GM18507 (cell line): ENCODE measurements around the gene KCNB1.

Experiments
- DNase-seq: peaks from one replicate; pipeline ENCODE4 v3.0.0; 2011; ENCODE audit warnings: low read depth; ENCODE audit not compliant: insufficient read length; ENCODE audit errors: extremely low spot score
- FAIRE-seq: peaks from 2 replicates; lab custom pipeline; 2011; peaks lifted over from hg19 to GRCh38; lab: Jason Lieb, UNC

Gene KCNB1

DNA sequence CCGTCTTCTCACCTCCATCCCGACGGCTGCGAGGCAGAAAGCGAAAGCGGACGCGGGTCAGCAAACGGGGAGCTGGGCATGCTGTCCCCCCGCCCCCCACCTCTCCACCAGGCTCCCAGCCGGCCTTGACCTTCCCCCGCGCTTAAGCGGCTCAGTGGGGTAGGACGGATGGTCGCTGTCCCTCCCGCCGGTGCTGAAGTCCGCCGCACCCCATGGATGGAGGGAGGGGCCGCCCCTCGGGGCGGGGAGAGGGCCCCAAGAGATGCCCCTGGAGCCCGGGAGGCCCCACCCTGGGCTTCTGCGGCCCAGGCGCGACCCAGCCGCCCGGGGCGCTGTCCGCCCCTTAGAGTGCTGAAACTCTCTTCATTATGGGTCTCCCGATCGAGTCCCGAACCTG is at the start of gene KCNB1:
KCNB1 (minus strand) TSS at position 48 of the 397 bp plus-strand sequence. CDS start 188 bp downstream, outside the sequence.
- FAIRE-seq = no peak
- DNase-seq = no peak

DNA sequence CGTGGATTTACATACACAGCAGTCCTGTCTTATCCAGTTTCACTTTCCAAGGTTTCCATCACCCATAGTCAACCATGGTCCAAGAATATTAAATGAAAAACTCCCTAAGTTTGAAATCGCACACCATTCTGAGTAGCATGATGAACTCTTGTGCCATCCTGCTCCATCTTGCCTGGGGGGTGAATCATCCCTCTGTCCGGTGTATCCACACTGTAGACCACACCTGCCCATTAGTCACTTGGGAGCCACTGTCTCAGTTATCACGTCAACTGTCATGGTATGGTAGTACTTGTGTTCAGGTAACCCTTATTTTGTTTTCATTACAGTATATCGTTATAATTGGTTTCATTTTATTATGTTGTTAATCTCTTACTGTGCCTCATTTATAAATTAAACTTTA is 47.0 kb upstream of the KCNB1 start:
- DNase-seq (no peak), FAIRE-seq (no peak)

DNA sequence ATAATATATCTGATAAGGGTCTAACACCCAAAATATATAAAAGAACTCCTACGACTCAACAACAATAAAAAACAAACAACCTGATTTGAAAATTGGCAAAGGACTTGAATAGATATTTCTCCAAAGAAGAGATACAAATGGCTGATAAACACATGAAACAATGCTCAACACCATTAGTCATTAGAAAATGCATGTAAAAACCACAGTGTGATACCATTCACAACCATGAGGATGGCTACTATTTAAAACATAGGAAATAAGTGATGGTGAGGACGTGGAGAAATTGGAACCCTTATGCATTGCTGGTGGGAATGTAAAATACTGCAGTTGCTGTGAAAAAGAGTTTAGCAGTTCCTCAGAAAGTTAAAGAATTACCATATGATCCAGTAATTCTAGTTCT is 44.1 kb upstream of the KCNB1 start:
- DNase-seq (no peak), FAIRE-seq (no peak)

DNA sequence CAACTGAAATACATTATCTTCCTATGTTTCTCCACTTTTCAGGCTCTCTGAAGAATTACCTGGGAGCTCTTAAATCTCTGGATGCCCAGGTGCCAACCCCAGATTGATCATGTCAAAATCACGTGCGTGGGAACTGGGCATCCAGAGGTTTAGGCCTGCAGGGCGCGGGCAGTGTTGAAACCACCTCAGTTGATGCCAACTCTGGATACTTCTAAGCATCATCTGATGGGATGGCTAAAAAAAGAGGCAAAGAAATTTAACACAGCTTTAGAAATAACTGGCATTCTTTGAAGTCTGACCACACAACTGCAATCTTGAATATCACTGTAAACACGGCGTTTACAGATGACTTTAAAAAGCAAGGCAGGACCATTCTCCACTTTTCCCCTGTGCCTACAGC is 43.6 kb upstream of the KCNB1 start:
- no peak for FAIRE-seq
- DNase-seq = no peak

DNA sequence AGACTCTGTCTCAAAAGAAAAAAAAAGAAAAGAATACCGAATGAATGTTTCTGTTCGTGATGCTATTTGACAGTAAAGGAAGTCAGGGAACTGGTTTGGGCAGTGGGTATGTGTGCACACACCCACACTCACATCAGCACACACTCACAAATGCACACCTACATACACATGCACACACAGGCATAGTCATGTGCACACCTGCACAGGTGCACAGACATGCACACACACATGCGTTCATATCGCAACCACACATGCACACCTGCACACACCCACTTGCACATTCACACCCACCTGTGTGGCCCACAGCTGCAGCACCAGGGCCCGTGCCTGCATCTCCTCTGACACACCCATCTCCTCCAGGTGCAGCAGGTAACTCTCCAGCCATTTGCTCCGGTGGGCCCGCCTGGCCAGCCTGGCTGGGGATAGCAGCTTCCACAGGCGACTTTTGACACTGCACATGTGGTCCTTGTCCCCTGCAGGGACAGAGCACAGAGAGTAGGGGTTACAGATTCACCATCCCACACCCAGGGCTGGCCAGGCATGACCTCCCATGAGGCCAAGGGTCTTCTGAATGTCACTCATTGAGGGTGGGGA is 41.4 kb upstream of the KCNB1 start:
- FAIRE-seq = no peak
- no peak for DNase-seq

DNA sequence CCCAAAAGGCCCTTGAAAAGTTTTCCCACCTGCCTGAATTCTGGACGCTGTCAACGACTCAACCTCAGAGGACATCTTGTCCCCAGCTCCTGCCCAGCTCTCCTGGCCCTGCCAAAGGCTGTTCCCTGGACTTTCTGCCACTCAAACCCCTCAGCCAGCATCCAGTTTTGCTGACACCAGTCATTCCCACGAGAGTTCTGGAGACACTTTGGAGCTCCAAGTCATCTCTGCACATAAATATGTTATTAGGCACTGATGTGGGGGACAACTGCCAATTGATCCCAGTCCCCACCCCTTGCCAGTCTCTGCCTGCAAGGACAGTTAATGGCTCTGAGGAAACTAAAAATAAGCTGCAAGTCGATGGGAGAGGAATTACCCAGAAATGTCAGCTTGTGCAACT is 38.9 kb upstream of the KCNB1 start:
- DNase-seq (no peak), FAIRE-seq (no peak)

DNA sequence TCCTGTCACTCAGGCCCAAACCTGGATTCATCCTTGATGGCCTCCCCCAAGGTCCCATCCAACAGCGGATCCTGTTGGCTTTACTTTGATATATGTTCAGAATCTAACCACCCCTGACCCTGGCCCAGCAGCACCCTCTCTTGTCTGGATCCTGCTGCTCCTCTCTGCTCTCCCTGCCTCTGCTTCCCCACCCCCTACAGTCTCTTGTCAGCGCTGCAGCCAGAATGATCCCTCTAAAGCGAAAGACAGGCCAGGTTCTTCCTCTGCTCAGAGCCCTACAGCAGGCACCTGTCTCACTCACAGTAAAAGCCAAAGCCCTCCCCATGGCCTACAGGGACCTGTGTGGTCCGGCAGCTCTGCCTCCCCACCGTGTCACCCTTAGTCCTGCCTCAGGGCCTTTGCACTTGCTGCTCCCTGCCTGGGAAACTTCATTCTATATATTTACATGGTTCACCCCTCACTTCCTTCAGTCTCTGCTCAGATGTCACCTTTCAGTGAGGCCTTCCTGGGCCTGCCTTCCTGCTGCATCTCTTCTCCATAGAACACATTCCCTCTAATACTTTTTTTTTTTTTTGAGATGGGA is 37.4 kb upstream of the KCNB1 start:
- FAIRE-seq = no peak
- no peak for DNase-seq

DNA sequence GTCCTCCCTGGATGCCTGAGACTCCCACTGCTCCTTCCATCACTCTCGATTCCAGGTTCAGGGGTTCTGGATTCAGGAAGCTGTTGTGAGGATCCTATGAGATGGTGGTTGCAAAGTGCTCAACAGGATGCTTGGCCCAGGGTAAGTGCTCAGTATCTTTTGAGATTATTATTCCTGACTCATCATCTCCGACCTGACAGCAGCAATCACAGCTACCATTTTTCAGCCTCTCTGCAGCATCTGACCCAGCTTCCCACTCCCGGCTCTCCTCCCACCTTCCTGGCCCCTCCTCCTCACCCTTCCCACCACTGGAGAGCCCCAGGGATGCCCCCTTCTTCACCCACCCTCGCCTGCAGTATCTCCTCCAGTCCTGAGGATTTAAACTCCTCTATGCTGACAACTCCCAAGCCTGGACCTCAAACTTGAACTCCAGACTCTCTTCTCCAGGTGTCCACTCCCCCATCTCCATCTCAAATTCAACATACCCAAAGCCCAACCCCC is 36.8 kb upstream of the KCNB1 start:
- FAIRE-seq (no peak), DNase-seq (no peak)

DNA sequence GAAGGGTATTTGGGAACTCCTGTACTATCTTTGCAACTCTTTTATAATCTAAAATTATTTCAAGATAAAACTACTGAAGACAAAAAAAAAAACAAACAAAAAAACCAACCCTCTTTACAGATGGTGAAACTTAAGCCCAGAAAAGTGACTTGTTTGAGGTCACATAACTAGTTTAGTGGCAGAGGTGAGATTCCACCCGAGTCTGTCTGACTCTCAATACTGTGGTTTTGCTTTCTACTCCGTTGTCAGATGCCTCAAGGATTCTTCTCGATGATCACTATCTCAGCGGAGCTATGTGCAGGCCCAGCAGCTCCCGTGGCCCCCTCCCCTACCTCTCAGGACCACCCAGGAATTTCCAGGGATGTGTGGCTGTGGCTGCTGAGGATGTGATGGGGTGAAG is 36.1 kb upstream of the KCNB1 start:
- no peak for DNase-seq
- FAIRE-seq = no peak

DNA sequence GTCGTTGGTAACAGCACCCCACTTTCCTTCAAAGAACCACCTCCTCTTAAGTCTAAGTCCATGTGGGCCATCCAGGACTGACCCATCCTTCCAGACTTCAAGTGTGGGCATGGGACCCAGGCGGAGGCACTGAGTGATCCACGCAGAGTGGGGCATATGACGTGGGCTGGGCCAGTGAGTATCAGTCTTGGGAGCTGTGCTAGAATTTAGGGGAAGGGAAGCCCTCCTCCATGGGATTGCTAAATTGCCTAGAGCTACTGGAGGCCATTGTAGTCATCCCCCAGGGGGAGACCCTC is 35.3 kb upstream of the KCNB1 start:
- no peak for FAIRE-seq

DNA sequence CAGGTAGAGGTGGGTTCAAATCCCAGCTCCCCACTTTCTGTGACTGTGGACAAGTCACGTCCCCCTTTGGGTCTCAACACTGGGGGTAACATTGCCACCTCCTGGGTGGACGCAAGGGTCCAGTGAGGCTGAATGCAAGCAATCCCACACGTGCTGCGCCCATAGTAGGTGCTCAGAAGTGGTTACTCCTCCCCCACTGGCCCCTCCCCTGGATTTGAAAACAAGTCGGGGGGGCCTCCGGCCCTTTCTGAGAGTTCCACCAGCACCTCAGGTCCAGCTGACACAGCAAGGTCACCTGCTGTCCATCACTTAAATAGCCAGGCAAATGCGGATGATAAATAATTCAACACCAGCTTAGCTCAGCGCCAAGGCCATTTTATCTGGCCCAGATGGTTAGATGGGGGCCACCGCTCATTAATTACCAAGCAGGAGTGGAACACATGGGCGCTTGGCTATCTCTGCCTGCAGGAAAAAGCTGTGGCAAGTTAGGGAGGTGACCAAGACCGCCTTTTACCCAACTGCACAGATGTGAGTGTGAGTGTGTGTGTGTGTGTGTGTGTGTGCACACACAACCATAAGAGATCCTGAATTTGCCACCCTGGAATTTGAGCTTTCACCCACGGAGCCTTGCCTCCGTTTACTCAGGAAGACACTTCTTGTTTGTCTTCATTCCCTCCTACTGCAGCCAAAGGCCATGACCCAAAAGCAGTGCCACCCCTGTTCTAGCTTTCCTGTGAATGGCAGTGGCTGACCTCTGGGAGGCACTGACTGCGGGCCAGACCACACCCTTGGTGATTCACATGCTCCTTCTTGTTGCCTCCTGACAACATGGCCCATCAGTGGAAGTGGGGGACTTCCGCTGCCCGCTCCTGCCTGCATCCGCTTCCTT is 34.7 kb upstream of the KCNB1 start:
- no peak for FAIRE-seq
- DNase-seq = no peak

More for the DNA sequence above, 35.3 kb upstream of the KCNB1 start:
- DNase-seq = no peak

DNA sequence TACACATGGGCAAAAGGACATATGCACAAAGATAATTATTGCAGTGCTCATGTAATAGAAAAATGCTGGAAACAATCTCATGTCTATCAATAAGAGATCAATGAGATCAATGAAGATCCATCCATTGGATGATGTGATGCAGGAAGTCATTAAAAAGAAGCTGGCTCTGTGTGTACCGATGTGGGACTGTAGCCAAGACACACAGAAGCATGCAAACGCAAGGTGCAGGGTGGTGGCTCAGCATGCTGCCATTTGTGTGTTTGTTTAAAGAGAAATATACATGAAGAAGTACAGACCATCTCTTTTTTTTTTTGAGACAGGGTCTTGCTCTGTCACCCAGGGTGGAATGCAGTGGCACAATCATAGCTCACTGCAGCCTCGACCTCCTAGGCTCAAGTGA is 33.1 kb upstream of the KCNB1 start:
- DNase-seq (no peak), FAIRE-seq (no peak)

DNA sequence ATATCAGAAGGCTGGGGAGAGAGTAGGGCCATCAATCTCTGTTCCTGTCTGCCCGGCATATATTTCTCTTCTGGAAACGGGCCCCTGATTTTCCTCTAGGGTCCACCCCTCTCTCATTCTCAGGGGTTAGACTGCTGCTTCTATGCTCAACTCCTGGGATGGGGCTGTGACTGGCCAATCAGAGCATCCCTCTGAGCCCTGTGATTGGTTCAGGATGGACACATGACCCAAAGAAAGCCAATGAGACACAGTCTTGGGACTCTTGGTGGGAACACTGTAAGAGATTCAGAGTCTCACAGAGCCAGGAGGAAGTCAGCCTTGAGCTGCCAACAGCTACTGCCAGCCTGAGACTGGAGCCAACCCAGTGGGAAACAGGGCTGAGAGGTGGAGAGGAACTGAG is 31.0 kb upstream of the KCNB1 start:
- no peak for DNase-seq
- no peak for FAIRE-seq

DNA sequence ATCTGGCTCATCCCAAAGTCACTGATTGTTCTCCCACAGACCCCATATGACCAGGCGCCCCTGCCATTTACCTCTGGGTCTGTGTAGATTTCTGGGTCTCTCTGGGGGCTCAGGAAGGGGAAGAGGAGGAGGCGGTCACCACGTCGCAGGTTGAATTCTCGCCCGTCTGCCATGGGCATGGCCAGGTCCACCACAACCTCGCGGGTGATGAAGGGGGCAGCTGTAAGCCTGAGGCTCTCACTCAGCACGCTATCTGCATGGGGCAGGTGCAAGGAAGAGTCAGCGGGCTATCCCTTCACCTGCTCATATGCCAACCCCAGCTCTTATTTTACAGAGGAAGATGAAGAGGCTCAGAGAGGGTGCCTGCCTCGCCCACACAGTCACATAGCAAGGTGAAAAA is 30.5 kb upstream of the KCNB1 start:
- DNase-seq (no peak), FAIRE-seq (no peak)

DNA sequence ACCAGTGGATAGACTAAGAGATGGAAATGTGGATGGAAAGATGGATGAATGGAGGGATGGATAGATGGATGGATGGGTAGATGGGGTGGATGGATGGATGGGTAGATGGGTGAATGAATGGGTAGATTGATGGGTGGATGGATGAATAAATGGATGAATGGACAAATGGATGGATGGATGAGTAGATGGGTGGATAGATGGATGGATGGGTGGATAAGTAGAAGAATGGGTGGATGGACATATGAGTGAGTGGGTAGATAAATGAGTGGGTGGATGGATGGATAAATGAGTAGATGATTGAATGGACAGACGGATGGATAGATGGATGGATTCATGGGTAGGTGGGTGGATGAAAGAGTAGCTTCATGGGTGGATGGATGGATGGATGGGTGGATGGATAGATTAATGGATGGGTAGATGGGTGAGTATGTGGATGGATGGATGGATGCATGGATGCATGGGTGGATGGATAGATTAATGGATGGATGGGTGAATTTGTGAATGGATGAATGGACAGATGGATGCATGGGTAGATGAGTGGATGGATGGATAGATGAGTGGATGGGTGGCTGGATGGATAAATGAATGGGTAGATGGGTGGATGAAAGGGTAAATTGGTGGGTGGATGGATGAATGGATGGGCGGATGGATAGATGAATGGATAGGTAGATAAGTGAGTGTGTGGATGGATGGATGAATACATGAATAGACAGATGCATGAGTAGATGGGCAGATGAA is 29.5 kb upstream of the KCNB1 start:
- FAIRE-seq = no peak
- no peak for DNase-seq

DNA sequence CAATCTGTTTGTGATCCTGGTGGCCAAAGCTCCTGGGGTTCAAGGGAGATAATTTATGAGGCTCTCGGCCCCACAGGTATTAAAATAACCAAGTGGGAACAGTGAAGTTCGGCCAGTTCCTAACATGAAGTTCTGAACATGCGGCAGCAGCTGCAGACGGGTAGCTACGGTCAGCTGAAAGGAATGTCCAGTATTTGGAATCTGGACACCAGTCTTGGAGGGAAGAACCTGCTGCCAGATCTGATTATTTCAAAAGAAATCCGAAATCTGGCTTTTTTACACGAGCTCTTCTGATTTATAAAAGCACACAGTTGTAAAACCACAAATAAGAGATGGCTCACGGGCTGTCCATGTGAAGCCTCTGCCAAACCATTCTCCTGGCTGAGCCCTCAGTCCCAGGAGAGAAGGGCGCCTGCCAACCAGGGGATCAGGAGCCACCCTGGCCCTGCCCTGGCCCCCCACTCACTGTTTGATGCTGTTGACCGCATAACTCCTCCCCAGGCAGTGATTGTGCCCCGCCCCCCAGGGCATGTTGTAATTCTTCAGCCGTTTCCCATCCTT is 28.2 kb upstream of the KCNB1 start:
- no peak for FAIRE-seq
- DNase-seq = no peak

DNA sequence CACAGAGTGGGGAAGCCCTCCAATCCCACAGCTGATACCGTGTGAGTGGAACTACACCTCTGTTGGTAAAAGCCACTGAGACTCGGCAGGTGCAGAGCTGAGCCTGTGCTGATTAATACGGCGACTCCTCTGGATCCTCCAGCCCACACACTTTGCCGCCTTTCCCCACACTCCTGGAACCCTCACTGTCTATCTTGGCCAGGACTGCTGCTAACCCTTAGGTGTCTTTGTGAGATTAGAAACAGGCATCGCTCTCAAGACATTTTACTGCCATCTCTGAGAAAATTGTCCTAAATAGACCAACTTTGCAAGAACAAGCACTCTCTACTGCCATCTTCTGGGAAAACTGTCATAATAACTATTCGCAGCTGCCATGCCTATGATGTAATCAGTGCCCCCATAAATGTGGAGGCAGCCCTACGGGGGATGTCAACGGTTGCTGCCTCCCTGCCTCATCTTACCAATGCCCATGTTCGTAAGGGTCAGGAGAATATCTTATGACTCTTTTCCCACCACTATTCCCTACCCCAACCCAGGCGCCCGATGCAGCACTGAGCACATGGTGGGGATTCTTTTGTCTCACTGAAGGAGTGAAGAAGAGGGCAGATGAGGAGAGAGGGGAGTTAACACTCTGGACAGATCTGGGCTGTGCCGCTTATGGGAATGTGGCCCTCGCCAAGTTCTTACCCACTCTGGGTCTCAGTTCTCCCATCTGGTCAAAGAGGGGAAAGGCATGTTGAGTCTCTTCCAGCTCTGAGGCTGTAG is 26.1 kb upstream of the KCNB1 start:
- FAIRE-seq (peak; percentile 9), DNase-seq (no peak)

DNA sequence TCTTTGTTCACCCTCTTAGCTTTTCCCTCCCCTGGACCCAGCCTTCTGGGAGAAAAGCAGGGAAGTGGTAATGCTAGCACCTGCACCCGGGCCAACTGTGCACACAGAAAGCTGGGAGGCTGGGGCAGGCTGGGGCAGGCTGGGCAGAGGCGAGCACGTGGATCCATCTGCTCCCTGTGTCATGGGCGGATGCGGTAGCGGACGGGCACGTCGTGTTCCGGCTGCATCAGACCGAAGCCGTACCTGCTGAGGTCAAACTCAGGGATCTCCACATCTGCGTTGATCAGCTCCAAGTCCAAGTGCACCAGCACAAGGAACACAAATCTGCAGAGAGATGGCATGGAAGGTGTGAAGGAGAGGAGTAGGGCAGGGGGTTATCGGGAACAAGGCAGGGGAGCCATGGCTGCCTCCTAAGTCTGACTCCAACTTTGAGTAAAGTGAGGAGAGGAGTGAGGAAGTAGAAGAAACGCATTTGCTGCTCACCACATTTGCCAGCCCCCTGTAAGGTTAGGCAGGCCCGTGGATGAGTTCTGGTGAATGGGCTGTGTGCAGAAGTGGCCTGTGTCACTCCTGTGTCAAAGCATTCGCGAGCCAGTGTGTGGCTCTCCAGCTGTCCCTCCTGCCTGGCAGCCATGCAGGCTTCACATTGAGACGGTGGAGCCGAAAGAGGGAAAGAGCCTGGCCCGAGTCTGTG is 25.4 kb upstream of the KCNB1 start:
- DNase-seq (no peak), FAIRE-seq (no peak)

DNA sequence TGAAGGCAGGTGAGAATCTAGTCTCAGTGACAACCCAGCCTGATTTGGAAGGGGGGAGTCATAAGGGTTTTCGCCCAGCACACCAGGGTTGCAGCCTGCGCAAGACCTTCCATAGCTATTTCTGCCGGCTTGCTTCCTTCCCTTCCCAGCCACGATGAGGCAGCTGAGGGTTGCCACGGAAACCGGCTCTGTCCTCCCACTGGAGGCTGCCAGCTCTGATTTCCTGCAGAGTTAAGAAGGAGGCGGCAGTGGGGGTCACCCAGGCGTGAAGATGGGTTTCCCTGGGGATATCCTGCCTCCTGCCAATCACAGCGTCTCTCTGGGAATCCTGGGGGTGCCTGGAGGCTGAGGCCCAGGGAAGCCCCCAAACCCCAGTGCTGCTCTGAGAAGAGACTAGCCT is 23.1 kb upstream of the KCNB1 start:
- FAIRE-seq = no peak
- no peak for DNase-seq
